SU-DHL-6 (cell line): ENCODE data around the gene GDPD2.

ENCODE experiments used
- H2AFZ ChIP-seq: fragments of 200-600 bp; sonication (generic); 2 replicates; pipeline ENCODE4 v1.6.1; 2014; ENCODE audit warnings: low read depth, mild to moderate bottlenecking, moderate library complexity, mixed read lengths, antibody characterized with exemption, low read length; ENCODE audit not compliant: severe bottlenecking
- H3F3A ChIP-seq: fragments of 200-600 bp; shearing (Covaris generic); 2 replicates; pipeline ENCODE4 v1.6.0; 2016; ENCODE audit warnings: antibody characterized with exemption, mild to moderate bottlenecking; ENCODE audit not compliant: insufficient read depth
- H3K27ac ChIP-seq: fragments of 200-600 bp; sonication (generic); 2 replicates; pipeline ENCODE4 v1.5.1; 2016; ENCODE audit warnings: low read depth, mild to moderate bottlenecking, low read length, moderate library complexity, mixed read lengths
- H3K27me3 ChIP-seq: fragments of 200-600 bp; sonication (generic), shearing (Covaris generic); 2 replicates; pipeline ENCODE4 v1.6.0; 2014; ENCODE audit warnings: mild to moderate bottlenecking, low read length
- H3K36me3 ChIP-seq: fragments of 200-600 bp; sonication (generic); 2 replicates; pipeline ENCODE4 v1.6.1; 2014; ENCODE audit warnings: mild to moderate bottlenecking, low read length, mixed read lengths
- H3K4me2 ChIP-seq: fragments of 300-600, 200-600 bp; shearing (Covaris generic), sonication (generic); 2 replicates; pipeline ENCODE4 v1.6.0; 2014; ENCODE audit warnings: low read length, low read depth, mild to moderate bottlenecking; ENCODE audit not compliant: poor library complexity, severe bottlenecking
- H3K4me3 ChIP-seq: fragments of 200-600 bp; sonication (generic); 2 replicates; pipeline ENCODE4 v1.5.1; 2014; ENCODE audit warnings: antibody characterized with exemption, low read length, mild to moderate bottlenecking, mixed read lengths; ENCODE audit not compliant: insufficient read depth, poor library complexity, severe bottlenecking
- H3K79me2 ChIP-seq: fragments of 200-600 bp; sonication (generic); 2 replicates; pipeline ENCODE4 v1.6.1; 2014; ENCODE audit warnings: mild to moderate bottlenecking, low read length, moderate library complexity; ENCODE audit not compliant: insufficient read depth
- H3K9ac ChIP-seq: fragments of 200-600 bp; sonication (generic); 2 replicates; pipeline ENCODE4 v1.7.0; 2014; ENCODE audit warnings: mild to moderate bottlenecking, low read length
- H3K9me2 ChIP-seq: fragments of 200-600 bp; sonication (generic); replicated peaks from 2 replicates; pipeline ENCODE4 v1.6.1; 2014; ENCODE audit warnings: low read length; ENCODE audit not compliant: insufficient read depth
- H3K9me3 ChIP-seq: fragments of 200-600 bp; sonication (generic); 2 replicates; pipeline ENCODE4 v1.6.1; 2014; ENCODE audit warnings: low read length, mixed read lengths; ENCODE audit not compliant: insufficient read depth
- H4K20me1 ChIP-seq: fragments of 200-600 bp; sonication (generic); 2 replicates; pipeline ENCODE4 v1.6.1; 2014; ENCODE audit warnings: low read depth, mild to moderate bottlenecking, antibody characterized with exemption, low read length, moderate library complexity, mixed read lengths
- EZH2phosphoT487 ChIP-seq: fragments of 200-600 bp; sonication (generic), shearing (Covaris generic); conservative IDR thresholded peaks from 2 replicates; pipeline ENCODE4 v1.6.1; 2018; ENCODE audit warnings: mild to moderate bottlenecking, antibody characterized with exemption, low read length, moderate library complexity, mixed read lengths
- TF ChIP-seq, protein P1 (sequence below): fragments of 200-600 bp; sonication (generic); IDR thresholded peaks from one replicate; pipeline ENCODE4 v1.5.1; 2017; ENCODE audit warnings: antibody characterized with exemption, mild to moderate bottlenecking, low read length, moderate library complexity; ENCODE audit not compliant: insufficient read depth, poor library complexity, severe bottlenecking

The GDPD2 gene

DNA sequence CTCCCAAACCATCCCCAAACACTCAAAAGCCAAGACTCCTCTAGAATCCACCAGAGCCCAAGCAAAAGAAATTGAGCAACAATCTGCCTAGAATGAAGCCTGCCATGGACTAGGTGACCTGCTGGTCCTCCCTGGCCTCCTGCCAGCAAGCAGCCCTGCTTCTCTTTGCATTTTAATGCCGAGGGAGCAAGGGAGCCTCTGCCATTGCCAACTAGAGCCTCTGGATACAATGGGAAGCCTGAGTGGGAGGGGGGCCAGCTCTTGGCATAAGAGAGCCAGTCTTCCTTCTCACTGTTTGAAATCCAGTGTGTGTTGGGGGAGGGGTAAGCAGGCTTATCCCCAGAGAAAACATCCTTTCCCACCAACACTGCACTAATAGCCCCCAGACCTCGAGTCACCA, 1.5 kb upstream of the GDPD2 start:
- no peak overlapping the region for H3K4me2 ChIP-seq

DNA sequence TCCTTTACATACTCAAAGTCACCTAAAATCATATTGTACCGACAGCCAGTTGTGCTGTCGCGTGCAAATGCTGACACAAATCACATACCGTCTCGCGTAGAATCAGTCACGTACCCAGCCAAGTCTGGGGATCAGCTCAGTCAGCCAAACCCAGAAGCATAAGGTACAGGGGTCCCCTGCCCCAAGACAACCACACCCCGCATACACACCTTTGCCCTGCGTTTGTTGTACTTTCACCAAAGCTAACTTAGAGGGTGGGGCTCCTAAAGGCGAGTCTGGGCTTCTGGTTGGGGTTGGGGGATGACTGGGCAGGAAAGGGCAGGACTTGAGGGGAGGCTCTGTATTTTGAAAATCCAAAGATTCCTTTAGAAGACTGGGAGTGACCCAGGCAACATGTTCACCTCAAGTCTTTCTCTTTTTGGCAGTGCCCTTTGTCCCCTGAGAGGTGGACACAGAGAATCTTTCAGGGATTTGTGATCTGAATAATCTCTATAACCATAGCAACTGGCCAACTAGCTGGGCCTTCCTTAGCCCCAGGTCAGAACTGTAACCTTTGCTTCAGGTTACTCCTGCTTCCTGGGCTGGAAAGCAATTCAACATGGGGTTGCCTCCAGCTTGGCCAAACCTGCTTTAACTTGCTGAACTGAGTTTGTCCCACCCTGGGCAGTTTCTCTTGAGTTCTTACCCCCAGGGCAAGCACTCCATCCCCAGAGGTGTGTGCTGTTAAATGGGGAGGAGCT, 992 bp downstream of the GDPD2 start:
- H3K27me3 ChIP-seq: no peaks in the 10 kb centered on the region
- H3K27ac ChIP-seq: no peak overlapping the region
- no peak overlapping the region for H3K9ac ChIP-seq
- no peak overlapping the region for H3K4me2 ChIP-seq
- no peaks in the 10 kb centered on the region for H4K20me1 ChIP-seq
- TF ChIP-seq, protein P1, sequence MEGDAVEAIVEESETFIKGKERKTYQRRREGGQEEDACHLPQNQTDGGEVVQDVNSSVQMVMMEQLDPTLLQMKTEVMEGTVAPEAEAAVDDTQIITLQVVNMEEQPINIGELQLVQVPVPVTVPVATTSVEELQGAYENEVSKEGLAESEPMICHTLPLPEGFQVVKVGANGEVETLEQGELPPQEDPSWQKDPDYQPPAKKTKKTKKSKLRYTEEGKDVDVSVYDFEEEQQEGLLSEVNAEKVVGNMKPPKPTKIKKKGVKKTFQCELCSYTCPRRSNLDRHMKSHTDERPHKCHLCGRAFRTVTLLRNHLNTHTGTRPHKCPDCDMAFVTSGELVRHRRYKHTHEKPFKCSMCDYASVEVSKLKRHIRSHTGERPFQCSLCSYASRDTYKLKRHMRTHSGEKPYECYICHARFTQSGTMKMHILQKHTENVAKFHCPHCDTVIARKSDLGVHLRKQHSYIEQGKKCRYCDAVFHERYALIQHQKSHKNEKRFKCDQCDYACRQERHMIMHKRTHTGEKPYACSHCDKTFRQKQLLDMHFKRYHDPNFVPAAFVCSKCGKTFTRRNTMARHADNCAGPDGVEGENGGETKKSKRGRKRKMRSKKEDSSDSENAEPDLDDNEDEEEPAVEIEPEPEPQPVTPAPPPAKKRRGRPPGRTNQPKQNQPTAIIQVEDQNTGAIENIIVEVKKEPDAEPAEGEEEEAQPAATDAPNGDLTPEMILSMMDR: no peak
- no peak for TF ChIP-seq EZH2phosphoT487
- no peaks in the 10 kb centered on the region for H3F3A ChIP-seq
- H3K4me3 ChIP-seq: no peak overlapping the region
- no peaks in the 10 kb centered on the region for H3K79me2 ChIP-seq
- H3K9me3 ChIP-seq: no peaks in the 10 kb centered on the region
- no peaks in the 10 kb centered on the region for H3K9me2 ChIP-seq
- no peak overlapping the region for H2AFZ ChIP-seq
- no peaks in the 10 kb centered on the region for H3K36me3 ChIP-seq

More for the DNA sequence above, 1.5 kb upstream of the GDPD2 start:
- Histone ChIP-seq H3K79me2 (no peaks in the 10 kb centered on the region), H3K9me3 (no peaks in the 10 kb centered on the region), H3K4me3 (no peak overlapping the region), H3K9me2 (no peaks in the 10 kb centered on the region), H3K9ac (no peak overlapping the region), H3F3A (no peaks in the 10 kb centered on the region), H3K36me3 (no peaks in the 10 kb centered on the region), H2AFZ (no peak overlapping the region), H3K27ac (no peak overlapping the region), H3K27me3 (no peaks in the 10 kb centered on the region), H4K20me1 (no peaks in the 10 kb centered on the region)
- TF ChIP-seq, protein P1: no peak
- no peak for TF ChIP-seq EZH2phosphoT487

- no peaks in the 10 kb centered on the region for H3K27me3 ChIP-seq
- no peaks in the 10 kb centered on the region for H3F3A ChIP-seq
- no peaks in the 10 kb centered on the region for H4K20me1 ChIP-seq
- no peak overlapping the region for H3K4me3 ChIP-seq
- no peaks in the 10 kb centered on the region for H3K9me2 ChIP-seq
- H3K9ac ChIP-seq: no peak overlapping the region
- H3K9me3 ChIP-seq: no peaks in the 10 kb centered on the region
- no peak overlapping the region for H2AFZ ChIP-seq
- TF ChIP-seq EZH2phosphoT487: no peak
- TF ChIP-seq, protein P1: no peak
- H3K4me2 ChIP-seq: no peak overlapping the region
- H3K27ac ChIP-seq: no peak overlapping the region
- H3K79me2 ChIP-seq: no peaks in the 10 kb centered on the region
- H3K36me3 ChIP-seq: no peaks in the 10 kb centered on the region
These were observed 1.7 kb downstream of the GDPD2 start for GRCh38 chrX:70424801-70425200.
